GM19438 (cell line): ENCODE data around the gene NFXL1.

ENCODE experiments used
- ATAC-seq: cut with Tn5 transposase; IDR thresholded peaks from one replicate; pipeline ENCODE4 v1.9.1; 2021; ENCODE audit warnings: low read depth; ENCODE audit not compliant: unreplicated experiment

The NFXL1 gene

DNA sequence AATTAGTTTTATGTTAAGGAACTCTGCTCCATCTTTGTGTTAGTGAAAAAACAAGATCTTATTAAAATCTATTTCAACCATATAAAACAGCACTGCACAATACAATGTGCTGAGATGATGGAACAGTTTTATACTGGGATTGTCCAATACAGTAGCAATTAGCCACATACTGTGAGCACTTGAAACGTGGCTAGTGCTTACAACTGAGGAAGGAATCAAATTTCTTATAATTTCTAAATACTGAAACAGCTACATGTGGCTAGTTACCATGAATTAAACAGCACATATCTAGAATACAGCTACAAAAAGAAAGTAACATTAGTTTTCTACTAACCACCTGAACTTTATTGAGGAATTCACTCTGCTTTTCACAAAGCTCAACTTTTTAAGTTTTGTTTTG lies 14.7 kb downstream of the NFXL1 start:
- no peak for ATAC-seq

DNA sequence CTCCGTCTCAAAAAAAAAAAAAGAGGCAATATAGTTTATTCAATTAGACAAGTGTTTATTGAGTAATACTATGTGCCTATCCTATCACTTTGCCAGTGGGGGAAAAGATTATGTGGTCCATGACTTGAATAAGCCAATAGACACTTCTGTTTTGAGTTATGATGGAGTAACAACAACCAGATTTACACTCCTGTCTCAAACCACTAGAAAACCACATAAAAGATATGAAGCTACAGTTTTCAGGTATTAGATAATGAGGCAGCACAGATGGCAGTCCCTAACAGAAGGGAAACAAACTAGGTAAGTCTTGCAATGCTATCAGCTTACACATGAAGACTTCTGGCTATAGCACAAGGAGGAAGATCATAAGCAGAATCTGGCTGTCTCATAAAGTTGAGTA lies 22.5 kb downstream of the NFXL1 start:
- ATAC-seq, result no peak

DNA sequence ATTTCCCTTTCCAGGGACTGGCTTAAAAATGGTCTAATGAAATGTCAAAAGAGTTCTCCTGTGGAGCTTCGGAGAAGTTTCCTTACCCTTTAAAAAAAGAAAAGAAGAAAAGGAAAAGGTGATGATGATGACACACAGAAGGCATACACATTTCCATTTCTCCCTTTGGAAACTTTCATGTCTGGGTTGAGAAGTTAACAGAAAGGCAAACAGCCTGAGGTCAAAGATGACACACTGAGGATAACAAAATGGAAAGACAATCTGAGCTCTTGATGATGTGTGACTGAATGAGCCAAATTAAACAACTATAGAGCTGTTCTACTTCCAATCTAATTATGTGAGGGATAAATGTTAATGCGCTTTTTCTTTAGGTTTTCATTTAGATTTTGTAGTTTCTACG lies 32.2 kb downstream of the NFXL1 start:
- ATAC-seq, result no peak

DNA sequence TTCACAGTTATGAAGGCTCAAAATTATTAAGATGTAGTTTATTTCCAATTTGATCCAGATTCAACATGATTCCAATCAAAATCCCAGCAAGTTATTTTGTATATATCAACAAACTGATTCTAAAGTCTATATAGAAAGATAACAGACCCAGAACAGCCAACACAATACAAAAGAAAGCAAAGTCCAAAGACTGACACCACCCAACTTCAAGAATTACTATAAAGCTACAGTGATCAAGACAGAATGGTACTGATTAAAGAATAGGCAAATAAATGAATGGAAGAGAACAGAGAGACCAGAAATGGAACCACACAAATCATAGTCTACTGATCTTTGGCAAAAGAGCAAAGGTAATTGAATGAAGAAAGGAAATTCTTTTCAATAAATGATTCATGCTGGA lies 34.9 kb downstream of the NFXL1 start:
- ATAC-seq, result no peak

DNA sequence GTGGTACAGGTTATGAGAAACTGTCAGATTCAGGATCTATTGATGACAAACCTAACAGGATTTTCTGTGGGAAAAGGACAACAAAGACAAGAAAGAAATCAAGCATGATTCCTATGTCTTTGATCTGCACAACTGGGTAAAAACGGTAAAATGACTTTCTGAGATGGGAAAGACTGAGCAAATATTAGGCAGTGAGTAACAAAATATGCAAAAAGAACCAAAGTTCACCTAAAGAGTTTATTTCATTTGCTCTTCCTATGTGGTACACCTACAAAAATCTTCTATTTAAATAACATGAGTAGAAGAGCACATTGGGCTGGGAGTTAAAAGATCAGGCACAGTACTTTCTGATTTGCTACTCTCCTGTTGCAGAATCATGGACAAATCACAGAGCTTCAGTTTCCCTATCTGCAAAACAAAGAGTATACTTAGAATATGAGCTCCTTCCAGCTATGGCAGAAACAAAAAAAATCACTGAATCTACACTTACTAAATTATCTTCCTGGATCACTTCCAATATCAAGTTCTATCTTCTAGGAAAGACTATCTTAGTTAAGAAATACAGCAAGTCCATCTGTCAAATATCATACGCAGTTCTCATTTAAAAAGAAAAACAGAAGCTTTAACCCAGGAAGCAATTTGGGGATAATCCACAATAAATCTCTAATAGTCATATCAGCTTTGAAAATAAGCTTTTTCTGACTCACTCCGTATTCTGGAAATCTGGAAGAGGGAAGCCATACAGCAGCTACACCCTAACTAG lies 37.4 kb downstream of the NFXL1 start:
- no peak for ATAC-seq

DNA sequence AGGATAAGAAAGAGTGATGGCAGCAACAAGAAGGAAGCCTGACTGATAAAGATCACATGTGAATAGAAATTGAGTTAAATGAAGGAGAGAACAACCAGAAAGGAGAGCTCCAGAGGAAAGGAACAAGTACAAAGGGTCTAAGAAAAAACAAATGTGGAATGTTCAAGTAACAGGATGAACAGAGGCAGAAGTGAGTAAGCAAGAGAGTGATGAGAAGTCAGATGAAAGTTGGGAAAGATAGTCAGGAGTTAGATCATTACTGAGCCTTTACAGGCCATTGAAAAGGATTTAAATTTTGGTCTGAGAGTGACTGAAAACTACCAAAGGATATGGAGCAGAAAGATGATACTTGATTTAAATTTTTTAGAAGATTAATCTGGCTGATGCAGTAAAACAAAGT lies 38.1 kb downstream of the NFXL1 start:
- ATAC-seq, result no peak

DNA sequence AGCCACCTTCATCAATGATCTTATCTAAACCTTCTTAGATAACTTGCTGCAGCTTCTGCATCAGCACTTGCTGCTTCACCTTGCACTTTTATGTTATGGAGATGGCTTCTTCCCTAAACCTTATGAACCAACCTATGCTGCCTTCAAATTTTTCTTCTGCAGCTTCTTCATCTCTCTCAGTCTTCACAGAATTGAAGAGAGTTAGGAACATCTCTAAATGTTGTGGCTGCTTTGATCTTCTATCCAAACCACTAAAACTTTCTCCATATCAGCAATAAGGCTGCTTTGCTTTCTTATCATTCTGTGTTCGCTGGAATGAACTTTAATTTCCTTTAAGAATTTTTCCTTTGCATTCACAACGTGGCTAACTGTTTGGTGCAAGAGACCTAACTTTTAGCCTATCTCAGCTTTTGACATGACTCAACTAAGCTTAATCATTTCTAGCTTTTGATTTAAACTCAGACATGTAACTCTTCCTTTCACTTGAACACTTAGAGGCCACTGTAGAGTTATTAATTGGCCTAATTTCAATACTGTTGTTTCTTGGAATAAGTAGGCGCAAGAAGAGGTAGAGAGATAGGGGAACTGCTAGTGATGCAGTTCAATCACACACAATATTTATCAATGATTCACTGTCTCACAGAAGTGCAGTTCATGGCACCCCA lies 40.4 kb downstream of the NFXL1 start:
- no peak for ATAC-seq

DNA sequence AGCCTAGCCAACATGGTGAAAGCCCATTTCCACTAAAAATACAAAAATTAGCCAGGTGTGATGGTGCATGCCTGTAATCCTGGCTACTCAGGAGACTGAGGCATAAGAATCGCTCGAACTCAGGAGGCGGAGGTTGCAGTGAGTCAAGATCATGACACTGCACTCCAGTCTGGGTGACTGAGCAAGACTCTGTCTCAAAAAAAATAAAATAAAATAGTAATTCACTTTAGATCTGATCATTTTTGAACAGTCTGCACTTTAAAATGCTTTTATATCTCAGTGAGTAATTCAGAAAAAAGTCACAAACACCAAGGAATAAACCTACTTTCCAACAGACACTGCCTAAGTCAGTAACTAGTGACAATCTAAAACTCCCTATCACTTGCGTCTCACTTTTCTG lies 50.9 kb downstream of the NFXL1 start:
- no peak for ATAC-seq

DNA sequence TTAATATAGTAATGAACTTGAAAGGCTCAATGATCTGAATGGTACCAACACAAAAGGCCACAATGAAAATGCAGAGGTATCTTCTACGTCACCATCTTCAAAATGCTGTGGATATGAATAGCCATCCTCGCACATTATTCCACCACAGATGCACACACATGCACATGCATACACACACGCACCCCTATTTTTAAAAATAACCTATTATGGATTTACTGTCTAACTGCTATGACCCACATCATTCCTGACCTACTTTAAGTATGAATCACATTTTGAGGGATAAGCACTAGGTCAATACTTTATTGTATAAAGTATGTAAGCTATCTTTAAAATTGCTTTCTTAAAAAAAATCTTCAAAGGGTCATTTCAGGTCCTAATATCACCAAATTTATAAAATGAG lies 52.1 kb downstream of the NFXL1 start:
- no peak for ATAC-seq

DNA sequence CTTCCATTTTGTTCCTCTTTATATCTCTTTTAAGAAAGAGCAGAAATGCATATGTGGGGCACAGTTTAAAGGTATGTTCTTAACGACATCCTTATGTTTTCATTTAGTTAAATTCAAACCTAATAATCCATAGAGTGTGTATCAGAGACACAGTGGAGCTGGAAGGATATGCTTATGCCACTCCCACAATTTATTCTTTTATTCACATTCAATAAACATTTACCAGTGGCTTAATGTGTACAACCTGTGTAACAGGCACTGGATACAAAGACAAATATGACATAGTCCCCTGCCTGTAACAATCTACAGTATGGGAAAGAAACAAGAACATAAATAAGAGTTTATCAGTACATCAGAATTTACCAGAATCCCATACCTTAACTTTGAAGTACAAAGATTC lies 54.1 kb downstream of the NFXL1 start:
- no peak for ATAC-seq

DNA sequence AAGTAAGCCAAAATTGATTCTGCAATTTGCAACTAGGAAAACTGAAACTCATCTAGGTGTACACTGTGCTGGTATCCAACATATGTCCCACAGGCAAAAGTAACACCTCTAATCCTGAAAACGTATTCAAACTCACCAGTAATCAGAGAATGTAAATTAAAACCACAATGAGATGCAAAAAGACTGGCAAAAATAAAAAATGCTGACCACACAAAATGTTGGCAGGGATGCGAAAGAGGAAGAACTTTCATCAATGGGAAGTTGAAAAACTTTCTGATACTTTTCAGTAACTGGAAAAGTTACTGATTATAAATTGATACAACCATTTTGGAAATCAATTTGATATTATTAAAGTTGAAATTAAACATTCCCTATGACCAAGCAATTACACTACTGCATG lies 56.4 kb downstream of the NFXL1 start:
- no peak for ATAC-seq

DNA sequence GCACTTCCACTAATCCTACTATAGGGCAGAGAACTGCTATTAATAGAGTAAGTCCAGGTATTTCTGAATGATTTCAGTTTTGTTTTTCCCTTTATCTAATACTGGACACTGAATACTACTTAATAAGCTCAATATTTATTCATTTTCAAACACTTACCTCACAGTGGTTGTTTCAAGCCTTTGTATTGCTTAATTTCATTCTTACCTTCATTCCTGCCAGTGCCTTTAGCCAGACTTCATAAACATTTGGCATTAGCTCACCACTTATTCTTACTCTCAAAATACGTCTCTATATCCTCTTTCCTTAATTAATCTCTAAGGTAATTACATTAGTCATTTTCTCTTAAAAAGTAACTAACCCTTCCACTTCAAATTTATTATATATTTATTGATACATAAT lies 57.7 kb downstream of the NFXL1 start:
- no peak for ATAC-seq

DNA sequence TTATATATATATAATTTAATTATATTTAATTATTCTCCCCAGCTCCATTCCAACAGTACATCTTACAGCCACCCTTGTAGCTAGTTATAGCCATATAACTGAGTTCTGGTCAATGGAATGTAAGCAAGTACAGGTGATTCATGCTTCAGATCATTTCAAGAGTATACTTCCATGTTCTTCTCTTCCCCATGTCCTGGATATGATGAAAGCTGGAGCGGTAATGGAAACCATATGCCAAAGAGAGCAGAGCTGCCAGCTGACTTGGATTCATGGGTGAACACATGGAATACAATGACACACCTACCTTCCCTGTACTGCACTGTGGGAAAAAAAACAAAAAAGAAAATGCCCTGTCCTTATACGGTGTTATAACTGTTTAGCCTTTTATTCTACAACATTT lies 59.0 kb downstream of the NFXL1 start:
- ATAC-seq, result no peak

DNA sequence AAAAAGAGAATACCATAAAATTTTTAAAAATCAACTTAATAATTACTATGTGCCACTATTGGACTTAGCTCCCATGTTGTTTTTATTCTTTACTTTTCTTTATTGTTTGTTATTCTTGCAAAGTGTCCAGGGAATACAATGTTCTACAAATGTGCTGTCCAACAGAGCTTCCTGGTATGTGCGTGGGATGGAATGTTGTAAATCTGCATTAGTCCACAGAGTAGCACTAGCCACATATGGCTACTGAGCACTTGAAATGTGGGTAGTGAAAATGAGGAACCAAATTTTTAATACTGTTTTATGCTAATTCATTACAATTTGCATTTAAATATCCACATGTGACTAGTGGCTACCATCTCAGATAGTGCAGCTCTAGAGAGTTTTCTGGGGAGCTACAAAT lies 62.2 kb downstream of the NFXL1 start:
- no peak for ATAC-seq

DNA sequence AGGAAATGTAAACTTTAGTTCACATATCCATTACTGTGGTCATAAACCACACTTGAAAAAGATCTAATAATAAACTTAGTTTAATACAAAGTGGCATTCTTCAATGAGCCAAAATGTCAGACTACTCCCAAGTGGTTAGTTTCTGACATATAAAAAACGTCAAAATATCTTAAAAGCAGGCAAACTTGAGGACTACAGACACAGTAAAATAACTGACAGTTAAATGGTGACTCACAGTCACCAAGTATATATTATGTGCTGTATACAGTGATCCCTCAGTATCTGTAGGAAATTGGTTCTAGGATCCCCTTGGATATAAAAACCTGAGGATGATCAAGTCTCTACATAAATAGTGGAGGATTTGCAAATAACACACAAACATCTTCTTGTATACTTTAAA lies 64.9 kb downstream of the NFXL1 start:
- ATAC-seq, result no peak

DNA sequence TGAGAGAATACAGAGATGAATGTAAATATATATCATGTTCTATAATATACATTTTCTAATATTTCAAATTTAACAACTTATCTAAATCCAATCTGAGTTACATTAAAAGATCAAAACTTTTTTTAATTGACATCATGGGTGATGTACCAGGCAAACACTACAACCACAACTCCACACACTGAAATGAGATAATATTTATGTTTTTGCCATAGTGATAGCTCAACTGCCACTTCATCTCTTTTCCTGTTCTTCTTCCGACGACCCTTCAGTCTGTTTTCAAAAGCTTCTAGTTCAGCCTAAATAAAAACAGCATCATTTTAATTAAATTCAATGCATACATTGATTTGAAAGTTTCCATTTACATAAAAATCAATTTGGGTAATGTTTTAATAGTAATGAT lies 66.3 kb downstream of the NFXL1 start:
- ATAC-seq, result no peak

DNA sequence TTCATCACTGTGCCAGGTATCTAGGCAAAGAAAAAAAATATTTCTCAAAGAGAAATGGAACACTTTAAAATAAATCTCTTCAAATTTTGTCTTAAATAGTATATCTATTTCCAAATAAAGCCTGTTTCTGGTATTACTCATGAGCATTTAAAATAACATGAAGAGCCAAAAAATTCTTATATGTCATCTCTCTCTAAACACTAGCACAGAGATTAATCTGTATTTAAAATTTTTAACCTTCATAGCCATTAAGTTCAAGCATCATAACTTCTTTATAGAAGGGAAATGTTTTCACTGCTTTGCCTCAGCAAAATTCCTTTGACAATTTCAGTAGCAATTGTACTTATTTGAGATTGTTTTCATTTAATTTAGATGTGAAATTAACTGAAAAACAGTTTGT lies 71.4 kb downstream of the NFXL1 start:
- no peak for ATAC-seq

DNA sequence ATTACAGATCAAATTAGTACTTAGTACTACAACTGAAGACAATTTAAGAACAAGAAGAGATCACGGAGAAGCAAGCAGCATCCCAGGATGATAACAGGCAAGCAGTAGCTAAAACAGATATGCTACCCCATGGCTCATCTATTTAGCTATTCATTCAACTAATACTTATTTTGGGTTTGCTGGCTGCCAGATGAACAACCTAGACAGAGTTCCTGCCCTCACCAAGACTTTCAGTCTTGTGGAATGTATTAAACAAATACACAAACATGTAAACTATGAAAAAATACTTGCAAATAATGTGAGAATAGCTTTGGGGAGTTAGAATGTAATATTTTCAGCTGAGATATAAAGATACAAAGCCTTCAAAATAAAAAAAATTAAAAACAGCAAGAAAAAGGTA lies 74.1 kb downstream of the NFXL1 start:
- ATAC-seq, result no peak

DNA sequence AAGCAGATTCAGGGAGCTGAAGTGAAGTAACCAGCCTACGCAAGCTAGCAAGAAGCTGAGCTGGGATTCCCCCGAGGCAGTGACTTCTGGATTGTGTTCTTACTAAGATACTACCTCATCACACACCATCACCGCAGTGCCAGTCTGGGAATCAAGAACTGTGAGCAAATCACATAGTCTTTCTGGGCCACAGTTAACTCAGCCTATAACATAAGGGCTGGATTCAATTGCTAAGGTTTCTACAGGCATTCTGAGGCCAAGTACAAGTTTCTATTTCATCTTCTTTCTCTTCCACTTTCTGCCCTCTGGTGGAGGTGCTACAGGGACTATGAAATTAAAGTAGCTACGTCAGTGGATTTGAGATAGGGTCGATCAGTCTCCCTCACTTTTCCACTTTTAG lies 75.1 kb downstream of the NFXL1 start:
- peak; percentile 49 for ATAC-seq

DNA sequence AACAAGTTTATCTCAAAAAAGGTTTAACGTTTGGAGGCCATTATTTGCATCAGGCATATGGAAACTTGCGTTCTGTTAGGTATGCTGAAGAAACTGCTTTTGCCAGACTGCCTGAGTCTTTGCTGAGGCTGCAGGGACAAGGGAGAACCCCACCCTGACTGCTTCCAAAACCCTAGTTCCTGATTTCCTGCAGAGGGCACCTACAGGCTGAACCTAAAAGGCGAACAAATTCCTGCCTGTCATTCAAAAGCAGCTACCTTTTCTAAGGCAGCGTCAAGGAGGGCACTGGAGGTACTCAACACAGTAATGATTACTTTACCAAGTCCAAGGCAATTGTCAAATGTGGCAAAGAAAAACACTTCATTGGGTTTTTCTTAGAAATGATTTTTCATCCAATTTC lies 75.9 kb downstream of the NFXL1 start:
- ATAC-seq, result no peak

DNA sequence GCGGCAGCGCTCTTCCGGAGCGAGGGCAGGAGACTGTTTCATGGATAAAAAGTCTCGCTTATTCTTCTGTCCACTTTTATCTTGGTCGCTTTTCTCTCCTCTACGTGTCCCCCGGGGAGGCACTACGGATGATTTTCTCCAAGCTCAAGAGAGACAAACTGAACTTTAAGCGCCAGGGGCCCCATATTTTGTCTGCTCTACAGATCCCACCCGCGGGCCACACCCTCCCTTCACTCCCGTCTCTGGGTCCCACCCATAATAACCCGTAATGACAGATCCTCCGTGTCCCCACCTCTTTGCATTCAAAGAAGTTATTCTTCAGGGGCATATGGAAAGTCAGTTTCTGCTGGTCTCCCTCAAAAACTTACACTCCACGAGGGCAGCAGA lies 76.5 kb downstream of the NFXL1 start, which contains the start of gene CORIN:
TSS of gene CORIN (minus strand) at position 160 of the 387 bp plus-strand sequence. CDS start at position 42, 118 bp downstream.
- no peak for ATAC-seq
